ENCODE results near the gene CD47. TPM values are rescaled to one million over a fixed set of nuclear protein-coding genes. Genes with fewer than 3 reads are reported as not detected.

CD47 gene
- total RNA-seq, 1 donor from 2014 or later: 34.4 TPM

DNA sequence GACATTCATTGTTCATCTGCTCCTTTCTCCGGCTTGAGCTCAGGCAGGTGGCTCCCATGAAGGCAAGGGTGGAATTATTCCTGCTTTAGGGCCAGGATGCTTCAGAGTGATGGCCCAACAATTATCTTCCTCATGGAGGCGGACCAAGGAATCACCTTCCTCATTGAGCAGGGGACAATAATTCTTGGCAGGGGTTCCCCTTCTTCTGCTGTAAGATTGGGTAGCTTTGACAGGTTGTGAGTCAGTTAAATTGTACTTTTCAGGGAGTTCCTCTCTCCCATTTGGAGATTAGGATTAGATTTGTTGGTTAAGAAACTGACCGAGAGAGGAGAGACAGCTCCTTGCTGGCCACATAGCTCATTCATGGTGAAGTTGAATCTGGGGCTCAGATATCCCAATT lies 31.4 kb upstream of the CD47 start:
- Histone ChIP-seq H3K79me2 (ENCODE audit: insufficient read depth, low read length) (no peaks in the 10 kb centered on the region), H3K36me3 (ENCODE audit: insufficient read depth, low read length) (no peaks in the 10 kb centered on the region), H3K9ac (ENCODE audit: low read length) (no peak overlapping the region), H3K27me3 (ENCODE audit: insufficient read depth, low read length) (no peaks in the 10 kb centered on the region), H3K4me3 (ENCODE audit: insufficient read depth, low read depth, low read length) (no peak overlapping the region), H3K27ac (ENCODE audit: low read depth, low read length) (no peak overlapping the region), H3K9me3 (ENCODE audit: insufficient read depth, low read depth, low read length) (no peaks in the 10 kb centered on the region), H3K4me2 (ENCODE audit: low read length) (no peak overlapping the region), H3K4me1 (ENCODE audit: insufficient read depth, low read length) (no peaks in the 10 kb centered on the region), H2AFZ (ENCODE audit: low read depth, low read length) (no peak overlapping the region), H4K20me1 (ENCODE audit: insufficient read depth, low read length) (no peaks in the 10 kb centered on the region)
- TF ChIP-seq, protein P1, sequence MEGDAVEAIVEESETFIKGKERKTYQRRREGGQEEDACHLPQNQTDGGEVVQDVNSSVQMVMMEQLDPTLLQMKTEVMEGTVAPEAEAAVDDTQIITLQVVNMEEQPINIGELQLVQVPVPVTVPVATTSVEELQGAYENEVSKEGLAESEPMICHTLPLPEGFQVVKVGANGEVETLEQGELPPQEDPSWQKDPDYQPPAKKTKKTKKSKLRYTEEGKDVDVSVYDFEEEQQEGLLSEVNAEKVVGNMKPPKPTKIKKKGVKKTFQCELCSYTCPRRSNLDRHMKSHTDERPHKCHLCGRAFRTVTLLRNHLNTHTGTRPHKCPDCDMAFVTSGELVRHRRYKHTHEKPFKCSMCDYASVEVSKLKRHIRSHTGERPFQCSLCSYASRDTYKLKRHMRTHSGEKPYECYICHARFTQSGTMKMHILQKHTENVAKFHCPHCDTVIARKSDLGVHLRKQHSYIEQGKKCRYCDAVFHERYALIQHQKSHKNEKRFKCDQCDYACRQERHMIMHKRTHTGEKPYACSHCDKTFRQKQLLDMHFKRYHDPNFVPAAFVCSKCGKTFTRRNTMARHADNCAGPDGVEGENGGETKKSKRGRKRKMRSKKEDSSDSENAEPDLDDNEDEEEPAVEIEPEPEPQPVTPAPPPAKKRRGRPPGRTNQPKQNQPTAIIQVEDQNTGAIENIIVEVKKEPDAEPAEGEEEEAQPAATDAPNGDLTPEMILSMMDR (IDR thresholded peaks at IDR 0.05; ENCODE audit: insufficient read depth, low read depth, low read length): no peak
- TF ChIP-seq EZH2 (IDR thresholded peaks at IDR 0.05; ENCODE audit: insufficient read depth, low read length): no peak
- H3K27me3 Mint-ChIP-seq (ENCODE audit: low read depth, unreplicated experiment): peaks cover 4% of the 10 kb centered on the region
- no peaks in the 10 kb centered on the region for H3K9me3 Mint-ChIP-seq (ENCODE audit: unreplicated experiment)
- no peak for DNase-seq (ENCODE audit: low read depth)
- peaks cover 6% of the 10 kb centered on the region for H3K4me1 Mint-ChIP-seq (ENCODE audit: low read depth, unreplicated experiment)
- H3K4me3 Mint-ChIP-seq (ENCODE audit: unreplicated experiment): no peak overlapping the region
- FAIRE-seq: no peak
- H3K27ac Mint-ChIP-seq (ENCODE audit: unreplicated experiment): no peak overlapping the region
- no peaks in the 10 kb centered on the region for H3K36me3 Mint-ChIP-seq (ENCODE audit: low read depth, unreplicated experiment)

DNA sequence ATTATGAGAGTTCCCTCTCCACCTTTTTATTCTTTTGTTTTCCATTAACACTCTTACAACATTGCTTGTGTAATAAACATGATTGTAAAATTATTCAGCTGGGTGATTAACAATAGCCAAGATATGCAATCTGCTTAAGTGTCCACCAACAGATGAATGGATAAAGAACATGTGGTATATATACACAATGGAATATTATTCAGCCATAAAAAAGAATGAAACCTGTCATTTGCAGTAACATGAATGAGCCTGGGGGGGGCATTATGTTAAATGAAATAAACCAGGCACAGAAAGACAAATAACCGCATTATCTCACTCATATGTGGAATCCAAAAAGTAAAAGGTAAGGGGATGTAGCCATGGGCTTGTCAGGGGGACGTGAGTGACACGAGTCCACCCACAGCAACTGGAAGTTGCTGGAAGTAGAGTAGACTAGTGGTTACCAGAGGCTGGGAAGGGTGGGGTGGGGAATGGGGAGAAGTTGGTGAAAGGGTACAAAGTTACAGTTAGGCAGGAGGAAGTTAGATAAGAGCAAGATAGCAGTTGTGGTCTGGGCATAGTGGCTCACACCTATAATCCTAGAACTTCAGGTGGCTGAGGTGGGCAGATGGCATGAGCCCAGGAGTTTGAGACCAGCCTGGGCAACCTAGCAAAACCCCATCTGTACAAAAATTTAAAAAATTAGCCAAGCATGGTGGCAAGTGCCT lies 28.7 kb upstream of the CD47 start:
- Mint-ChIP-seq H3K36me3 (ENCODE audit: low read depth, unreplicated experiment) (no peaks in the 10 kb centered on the region), H3K9me3 (ENCODE audit: unreplicated experiment) (no peaks in the 10 kb centered on the region), H3K4me1 (ENCODE audit: low read depth, unreplicated experiment) (peaks cover 3% of the 10 kb centered on the region), H3K27me3 (ENCODE audit: low read depth, unreplicated experiment) (peaks cover 7% of the 10 kb centered on the region), H3K4me3 (ENCODE audit: unreplicated experiment) (no peak overlapping the region), H3K27ac (ENCODE audit: unreplicated experiment) (no peak overlapping the region)
- H3K9me3 ChIP-seq (ENCODE audit: insufficient read depth, low read depth, low read length): no peaks in the 10 kb centered on the region
- H3K9ac ChIP-seq (ENCODE audit: low read length): no peak overlapping the region
- H3K4me1 ChIP-seq (ENCODE audit: insufficient read depth, low read length): no peaks in the 10 kb centered on the region
- TF ChIP-seq, protein P1 (IDR thresholded peaks at IDR 0.05; ENCODE audit: insufficient read depth, low read depth, low read length): no peak
- TF ChIP-seq EZH2 (IDR thresholded peaks at IDR 0.05; ENCODE audit: insufficient read depth, low read length): no peak
- H3K79me2 ChIP-seq (ENCODE audit: insufficient read depth, low read length): no peaks in the 10 kb centered on the region
- H4K20me1 ChIP-seq (ENCODE audit: insufficient read depth, low read length): no peaks in the 10 kb centered on the region
- no peak overlapping the region for H3K4me3 ChIP-seq (ENCODE audit: insufficient read depth, low read depth, low read length)
- FAIRE-seq (no peak), DNase-seq (ENCODE audit: low read depth) (no peak)
- H3K4me2 ChIP-seq (ENCODE audit: low read length): no peak overlapping the region
- H3K27ac ChIP-seq (ENCODE audit: low read depth, low read length): no peak overlapping the region
- no peaks in the 10 kb centered on the region for H3K27me3 ChIP-seq (ENCODE audit: insufficient read depth, low read length)
- no peaks in the 10 kb centered on the region for H3K36me3 ChIP-seq (ENCODE audit: insufficient read depth, low read length)
- no peak overlapping the region for H2AFZ ChIP-seq (ENCODE audit: low read depth, low read length)

DNA sequence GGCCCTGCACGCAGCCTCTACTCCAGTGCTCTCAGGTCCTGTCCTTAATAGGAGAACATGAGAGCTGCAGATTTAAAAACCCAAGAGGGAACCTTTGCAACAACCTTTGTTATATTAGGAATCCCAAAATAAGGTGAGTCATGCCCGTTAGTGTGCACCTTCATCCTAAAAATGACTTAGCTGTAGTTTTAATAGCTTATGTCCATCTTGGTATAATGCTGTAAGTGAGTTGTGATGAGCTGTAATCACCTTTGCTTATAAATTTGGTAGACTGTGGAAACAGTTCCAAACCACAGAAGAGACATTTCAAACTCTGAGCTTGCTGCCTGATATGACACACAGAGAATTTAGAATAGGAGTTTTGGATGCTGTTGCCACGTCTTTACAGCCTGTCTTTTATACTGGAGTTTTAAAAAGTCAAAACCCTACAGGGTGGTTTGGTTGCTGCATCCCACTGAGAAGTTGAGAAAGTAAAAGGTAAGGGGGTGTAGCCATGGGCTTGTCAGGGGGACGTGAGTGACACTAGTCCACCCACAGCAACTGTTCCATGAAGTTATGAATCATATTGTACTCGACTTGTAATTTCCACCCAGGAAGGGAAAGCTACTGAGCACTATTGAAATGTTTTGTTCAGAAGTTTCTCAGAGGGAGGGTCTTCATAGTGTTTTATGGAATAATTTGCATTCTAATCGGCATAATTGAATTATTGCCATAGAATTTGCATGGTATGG lies 27.4 kb upstream of the CD47 start:
- H3K27me3 ChIP-seq (ENCODE audit: insufficient read depth, low read length): no peaks in the 10 kb centered on the region
- Mint-ChIP-seq H3K27me3 (ENCODE audit: low read depth, unreplicated experiment) (peaks cover 10% of the 10 kb centered on the region), H3K27ac (ENCODE audit: unreplicated experiment) (no peak overlapping the region), H3K36me3 (ENCODE audit: low read depth, unreplicated experiment) (no peaks in the 10 kb centered on the region), H3K4me1 (ENCODE audit: low read depth, unreplicated experiment) (no peaks in the 10 kb centered on the region), H3K4me3 (ENCODE audit: unreplicated experiment) (no peak overlapping the region), H3K9me3 (ENCODE audit: unreplicated experiment) (no peaks in the 10 kb centered on the region)
- H3K9ac ChIP-seq (ENCODE audit: low read length): no peak overlapping the region
- DNase-seq (ENCODE audit: low read depth): no peak
- TF ChIP-seq EZH2 (IDR thresholded peaks at IDR 0.05; ENCODE audit: insufficient read depth, low read length): no peak
- TF ChIP-seq, protein P1 (IDR thresholded peaks at IDR 0.05; ENCODE audit: insufficient read depth, low read depth, low read length): no peak
- no peak overlapping the region for H3K4me3 ChIP-seq (ENCODE audit: insufficient read depth, low read depth, low read length)
- no peaks in the 10 kb centered on the region for H3K9me3 ChIP-seq (ENCODE audit: insufficient read depth, low read depth, low read length)
- H4K20me1 ChIP-seq (ENCODE audit: insufficient read depth, low read length): no peaks in the 10 kb centered on the region
- no peak for FAIRE-seq
- H3K27ac ChIP-seq (ENCODE audit: low read depth, low read length): no peak overlapping the region
- no peaks in the 10 kb centered on the region for H3K79me2 ChIP-seq (ENCODE audit: insufficient read depth, low read length)
- H3K36me3 ChIP-seq (ENCODE audit: insufficient read depth, low read length): no peaks in the 10 kb centered on the region
- no peak overlapping the region for H2AFZ ChIP-seq (ENCODE audit: low read depth, low read length)
- no peak overlapping the region for H3K4me2 ChIP-seq (ENCODE audit: low read length)
- no peaks in the 10 kb centered on the region for H3K4me1 ChIP-seq (ENCODE audit: insufficient read depth, low read length)

All from astrocyte (in vitro differentiated cells and primary cell).